Measurements from ENCODE around the gene GCLM. TPM values are rescaled to one million over a fixed set of nuclear protein-coding genes. Genes with fewer than 3 reads are reported as not detected.
A peak's percentile ranks its signal among the peaks of the same experiment; 100 is the strongest.

The GCLM gene
- total and polyA plus RNA-seq, 9 of the 15 experiments (the other 6 are each of a cell fraction or from before 2014, with no cell fraction given), result 9.3 to 71.6 (median 24.5) TPM

- TF ChIP-seq ZNF318 (IDR thresholded peaks at IDR 0.05; ENCODE audit: borderline replicate concordance in 1 of 2, low read depth in 1 of 2), result 0 out of 4 replicates have a peak, but pooled peaks of 1 of the 2 experiments have one; percentile 6
- TF ChIP-seq SOX6 (IDR thresholded peaks at IDR 0.05), result 0 out of 2 replicates have a peak, but pooled peaks have one; percentile 11
- TF ChIP-seq KDM4B (IDR thresholded peaks at IDR 0.05; ENCODE audit: borderline replicate concordance in 2 of 2, low read depth in 1 of 2), result no peak
- TF ChIP-seq YY1 (IDR thresholded peaks at IDR 0.05; ENCODE audit: borderline replicate concordance in 1 of 3, control insufficient read depth in 1 of 3, extremely low read depth in 1 of 3, insufficient read depth in 3 of 3, insufficient read length in 1 of 3, insufficient replicate concordance in 2 of 3, low read depth in 1 of 3, low read length in 2 of 3), result peak in 2 of 3 experiments; percentile 49 to 85
- 0 out of 2 replicates have a peak, but pooled peaks have one; percentile 13 for TF ChIP-seq TRIM28 (IDR thresholded peaks at IDR 0.05)
- peak; percentile 67 for TF ChIP-seq ADNP (tag; IDR thresholded peaks at IDR 0.05)
- peak; percentile 72; the same call in 1 of the 2 replicates for TF ChIP-seq ATF6 (CRISPR knock-in tag; IDR thresholded peaks at IDR 0.05)
- peak; percentile 24; the same call in 1 of the 2 replicates for TF ChIP-seq CHD2 (IDR thresholded peaks at IDR 0.05; ENCODE audit: low read depth, low read length)
- TF ChIP-seq MNT (conservative IDR thresholded peaks at IDR 0.05), result peak; percentile 8 to 49; a peak in 1 of 4 replicates
- 0 out of 2 replicates have a peak, but pooled peaks have one; percentile 28 for TF ChIP-seq PREB (CRISPR knock-in tag; IDR thresholded peaks at IDR 0.05)
- TF ChIP-seq SRF (CRISPR knock-in tag; IDR thresholded peaks at IDR 0.05), result 0 out of 4 replicates have a peak, but pooled peaks of 1 of the 2 experiments have one; percentile 1
- 0 out of 2 replicates have a peak, but pooled peaks have one; percentile 52 for TF ChIP-seq SMAD4 (CRISPR knock-in tag; conservative IDR thresholded peaks at IDR 0.05)
Observed at GRCh38 chr1:93847811-93848288, 61.4 kb downstream of the GCLM start (continued).

Data from K562 (cell line).